ENCODE results near the gene GJA8. TPM values are rescaled to one million over a fixed set of nuclear protein-coding genes. Genes with fewer than 3 reads are reported as not detected.
"Not testable (repeated sequence)": the region's sequence is repeated elsewhere in the genome, so short reads cannot be mapped to it uniquely, and the experiment has no call there.

GJA8 gene
- total RNA-seq, 4 donors from 2014 or later: not detected

GRCh38 chr1:147912553-147912952 is 10.0 kb downstream of the GJA8 start:
- DNase-seq (ENCODE audit: low spot score in 2 of 2): no peak
- WGBS, 2 donors: 40 to 48% methylated on average over 2 of the region's 2 CpGs
- no peak for TF ChIP-seq CTCF (IDR thresholded peaks at IDR 0.05)
- no peak for TF ChIP-seq POLR2A (IDR thresholded peaks at IDR 0.05)
- intact Hi-C loops (cut with DNase I; ENCODE audit: low total_unique reads): no loop called here
- H3K4me3 ChIP-seq (ENCODE audit: low read depth, poor library complexity, severe bottlenecking): no peak overlapping the region

GRCh38 chr1:147913362-147913942 is 10.9 kb downstream of the GJA8 start:
- 90 to 97% methylated on average over 7 of the region's 7 CpGs for WGBS, 2 donors
- no peak overlapping the region for H3K4me3 ChIP-seq (ENCODE audit: low read depth, poor library complexity, severe bottlenecking)
- DNase-seq (ENCODE audit: low spot score in 2 of 2): no peak
- intact Hi-C loops (cut with DNase I; ENCODE audit: low total_unique reads): no loop called here
- TF ChIP-seq CTCF (IDR thresholded peaks at IDR 0.05): no peak
- TF ChIP-seq POLR2A (IDR thresholded peaks at IDR 0.05): no peak

- DNase-seq (ENCODE audit: low spot score in 2 of 2): no peak
- WGBS, 2 donors: 88 to 90% methylated on average over 6 of the region's 6 CpGs
- no peak for TF ChIP-seq POLR2A (IDR thresholded peaks at IDR 0.05)
- no peak for TF ChIP-seq CTCF (IDR thresholded peaks at IDR 0.05)
- no peak overlapping the region for H3K4me3 ChIP-seq (ENCODE audit: low read depth, poor library complexity, severe bottlenecking)
- intact Hi-C loops (cut with DNase I; ENCODE audit: low total_unique reads): no loop called here
These were observed 17.3 kb downstream of the GJA8 start for GRCh38 chr1:147919896-147920295.

- TF ChIP-seq POLR2A (IDR thresholded peaks at IDR 0.05) (no peak), CTCF (IDR thresholded peaks at IDR 0.05) (no peak)
- intact Hi-C loops (cut with DNase I; ENCODE audit: low total_unique reads): no loop called here
- H3K4me3 ChIP-seq (ENCODE audit: low read depth, poor library complexity, severe bottlenecking): no peak overlapping the region
- no peak for DNase-seq (ENCODE audit: low spot score in 2 of 2)
- 81 to 87% methylated on average over 1 of the region's 1 CpG for WGBS, 2 donors
These were observed 22.2 kb downstream of the GJA8 start for GRCh38 chr1:147924813-147925212.

GRCh38 chr1:147927215-147927614 is 24.6 kb downstream of the GJA8 start:
- 92 to 93% methylated on average over 3 of the region's 6 CpGs for WGBS, 2 donors
- H3K4me3 ChIP-seq (ENCODE audit: low read depth, poor library complexity, severe bottlenecking); DNase-seq (ENCODE audit: low spot score in 2 of 2); intact Hi-C loops (cut with DNase I; ENCODE audit: low total_unique reads): not testable (repeated sequence)

- DNase-seq (ENCODE audit: low spot score in 2 of 2); intact Hi-C loops (cut with DNase I; ENCODE audit: low total_unique reads); H3K4me3 ChIP-seq (ENCODE audit: low read depth, poor library complexity, severe bottlenecking): not testable (repeated sequence)
- 90 to 93% methylated on average over 2 to 6 of the region's 10 CpGs for WGBS, 2 donors
These were observed 25.1 kb downstream of the GJA8 start for GRCh38 chr1:147927689-147928088.

GRCh38 chr1:147928236-147929132 is 25.9 kb downstream of the GJA8 start, which contains the start of gene GPR89B:
TSS of gene GPR89B (plus strand) at chr1:147928420. CDS start at chr1:147928537, 117 bp downstream.
- 0% methylated on average over 42 of the region's 72 CpGs; no CpG with 5 or more reads in 1 of the 2 donors for WGBS, 2 donors
- H3K4me3 ChIP-seq (ENCODE audit: low read depth, poor library complexity, severe bottlenecking): peak within 1 kb of the TSS; percentile 95
- intact Hi-C loops (cut with DNase I; ENCODE audit: low total_unique reads): not testable (repeated sequence)
- peak; percentile 88 to 95 for DNase-seq (ENCODE audit: low spot score in 2 of 2)

GRCh38 chr1:147931137-147931536 is 28.5 kb downstream of the GJA8 start:
- DNase-seq (ENCODE audit: low spot score in 2 of 2); intact Hi-C loops (cut with DNase I; ENCODE audit: low total_unique reads); H3K4me3 ChIP-seq (ENCODE audit: low read depth, poor library complexity, severe bottlenecking): not testable (repeated sequence)
- WGBS, 2 donors: 96 to 97% methylated on average over 2 of the region's 2 CpGs

- 91 to 94% methylated on average over 3 of the region's 3 CpGs for WGBS, 2 donors
- H3K4me3 ChIP-seq (ENCODE audit: low read depth, poor library complexity, severe bottlenecking); intact Hi-C loops (cut with DNase I; ENCODE audit: low total_unique reads); DNase-seq (ENCODE audit: low spot score in 2 of 2): not testable (repeated sequence)
These were observed 32.7 kb downstream of the GJA8 start for GRCh38 chr1:147935296-147935695.

- DNase-seq (ENCODE audit: low spot score in 2 of 2); H3K4me3 ChIP-seq (ENCODE audit: low read depth, poor library complexity, severe bottlenecking); intact Hi-C loops (cut with DNase I; ENCODE audit: low total_unique reads): not testable (repeated sequence)
- WGBS, 2 donors: 86 to 89% methylated on average over 2 of the region's 2 CpGs
These were observed 37.9 kb downstream of the GJA8 start for GRCh38 chr1:147940456-147940855.

All from lower leg skin (tissue), 4 donors.